GM21367 (cell line): ENCODE results near the gene NFATC3.

Source experiments
- ATAC-seq: cut with Tn5 transposase; IDR thresholded peaks from one replicate; pipeline ENCODE4 v1.9.1; 2021; ENCODE audit not compliant: unreplicated experiment

The NFATC3 gene

GRCh38 chr16:68179855-68180254 lies 94.7 kb downstream of the NFATC3 start:
- ATAC-seq, result no peak

GRCh38 chr16:68183046-68183445 lies 97.9 kb downstream of the NFATC3 start:
- ATAC-seq, result no peak

GRCh38 chr16:68186877-68187276 lies 101.7 kb downstream of the NFATC3 start:
- ATAC-seq, result no peak

- ATAC-seq, result no peak
These were observed 102.3 kb downstream of the NFATC3 start for GRCh38 chr16:68187505-68187904.

GRCh38 chr16:68188170-68188569 lies 103.0 kb downstream of the NFATC3 start:
- no peak for ATAC-seq

- ATAC-seq, result no peak
These were observed 104.9 kb downstream of the NFATC3 start for GRCh38 chr16:68190081-68190480.

GRCh38 chr16:68190736-68191510 lies 105.8 kb downstream of the NFATC3 start:
- ATAC-seq, result no peak

- ATAC-seq, result no peak
These were observed 109.1 kb downstream of the NFATC3 start for GRCh38 chr16:68194251-68194650.

- no peak for ATAC-seq
These were observed 112.1 kb downstream of the NFATC3 start for GRCh38 chr16:68197250-68197649.

GRCh38 chr16:68200088-68200783 lies 115.1 kb downstream of the NFATC3 start:
- ATAC-seq, result no peak

GRCh38 chr16:68202091-68202519 lies 116.9 kb downstream of the NFATC3 start:
- ATAC-seq, result no peak

GRCh38 chr16:68206245-68206644 lies 121.1 kb downstream of the NFATC3 start:
- ATAC-seq, result no peak

GRCh38 chr16:68214726-68215125 lies 129.6 kb downstream of the NFATC3 start:
- no peak for ATAC-seq

- ATAC-seq, result no peak
These were observed 130.1 kb downstream of the NFATC3 start for GRCh38 chr16:68215302-68215701.

GRCh38 chr16:68216240-68216639 lies 131.1 kb downstream of the NFATC3 start:
- no peak for ATAC-seq

- no peak for ATAC-seq
These were observed 132.3 kb downstream of the NFATC3 start for GRCh38 chr16:68217506-68217905.

GRCh38 chr16:68219725-68220351 lies 134.7 kb downstream of the NFATC3 start:
- no peak for ATAC-seq

GRCh38 chr16:68223072-68223471 lies 137.9 kb downstream of the NFATC3 start:
- ATAC-seq, result no peak

GRCh38 chr16:68226116-68226515 lies 140.9 kb downstream of the NFATC3 start:
- no peak for ATAC-seq

GRCh38 chr16:68227183-68227793 lies 142.1 kb downstream of the NFATC3 start:
- no peak for ATAC-seq

GRCh38 chr16:68227850-68228553 lies 142.8 kb downstream of the NFATC3 start:
- no peak for ATAC-seq
